Stimulated activated CD4-positive, alpha-beta T cell treated with anti-CD3 and anti-CD28 coated beads, Interleukin-1b, Interleukin-23, amount 100 ng/mL, for 48 hours (primary cell): ENCODE measurements around the gene NDUFAF2.
"Not testable (repeated sequence)": the region's sequence is repeated elsewhere in the genome, so short reads cannot be mapped to it uniquely, and the experiment has no call there.

Experiments used
- DNase-seq: peaks from one replicate; pipeline ENCODE4 v3.0.0-alpha.2; 2020

The NDUFAF2 gene

DNA sequence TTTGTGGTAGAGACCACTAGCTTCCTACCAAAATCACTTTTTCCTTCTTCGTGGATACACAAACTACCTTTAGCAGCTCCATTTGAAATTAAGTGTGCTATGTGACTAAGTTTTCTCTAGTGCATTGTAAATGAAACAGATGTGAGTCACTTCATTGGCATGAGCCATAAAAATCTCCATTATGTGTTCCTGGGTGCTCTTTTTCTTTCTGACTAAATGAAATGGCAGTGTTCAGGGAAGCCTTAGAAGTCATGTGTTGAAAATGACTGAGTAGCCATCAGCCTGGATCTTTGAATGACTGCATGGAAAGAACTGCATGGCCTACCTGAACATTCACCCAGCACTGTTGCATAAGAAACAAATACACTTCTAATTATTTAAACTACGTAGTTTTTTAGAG, 107.9 kb downstream of the NDUFAF2 start:
- peak; percentile 1 for DNase-seq

GRCh38 chr5:61053937-61054336, 108.9 kb downstream of the NDUFAF2 start:
- no peak for DNase-seq

DNA sequence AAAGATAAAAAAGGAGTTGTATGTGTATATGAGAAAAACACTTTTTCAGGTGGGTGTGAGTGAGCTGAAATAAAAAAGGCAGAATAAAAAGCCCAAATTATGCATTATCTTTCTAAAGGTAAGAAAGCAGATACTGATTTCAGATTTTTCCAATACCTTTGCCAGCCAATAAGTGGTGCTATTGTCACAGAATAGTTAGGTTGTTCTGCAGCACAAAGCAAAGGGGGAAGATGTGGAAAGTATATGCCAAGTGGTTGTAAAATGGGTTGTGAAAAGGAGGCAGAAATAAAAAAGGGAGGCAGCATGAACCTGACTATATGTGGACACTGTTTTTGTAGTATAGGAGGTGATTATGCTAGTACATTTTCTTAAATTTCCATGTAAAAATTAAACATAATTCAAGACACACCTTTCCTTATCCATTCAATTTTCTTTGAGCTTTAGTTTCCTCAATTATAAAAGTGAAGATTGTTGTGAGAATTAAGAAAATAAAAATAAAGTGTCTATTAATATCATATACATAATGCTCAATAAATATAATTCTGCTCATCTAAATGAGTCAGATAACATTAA, 110.5 kb downstream of the NDUFAF2 start:
- DNase-seq: no peak

GRCh38 chr5:61059499-61059898, 114.5 kb downstream of the NDUFAF2 start:
- DNase-seq: no peak

DNA sequence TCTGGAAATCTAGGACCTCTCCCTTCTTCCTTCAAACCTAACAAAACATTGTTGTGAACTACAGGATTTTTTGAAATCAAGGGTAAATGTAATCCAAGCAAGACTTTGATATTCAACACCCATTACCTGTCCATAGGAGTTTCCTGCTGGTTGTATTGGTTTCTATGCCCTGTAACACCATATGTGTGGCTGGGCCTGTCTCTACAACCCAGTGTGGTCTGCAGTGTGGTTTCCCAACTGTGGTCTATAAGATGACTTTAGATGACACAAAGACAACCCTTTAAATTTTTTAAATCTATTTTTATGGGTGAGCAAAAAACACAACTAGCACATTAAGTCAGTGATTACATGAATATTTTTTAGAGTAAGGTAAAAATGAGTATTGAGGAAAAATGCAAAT, 124.1 kb downstream of the NDUFAF2 start:
- DNase-seq: no peak

DNA sequence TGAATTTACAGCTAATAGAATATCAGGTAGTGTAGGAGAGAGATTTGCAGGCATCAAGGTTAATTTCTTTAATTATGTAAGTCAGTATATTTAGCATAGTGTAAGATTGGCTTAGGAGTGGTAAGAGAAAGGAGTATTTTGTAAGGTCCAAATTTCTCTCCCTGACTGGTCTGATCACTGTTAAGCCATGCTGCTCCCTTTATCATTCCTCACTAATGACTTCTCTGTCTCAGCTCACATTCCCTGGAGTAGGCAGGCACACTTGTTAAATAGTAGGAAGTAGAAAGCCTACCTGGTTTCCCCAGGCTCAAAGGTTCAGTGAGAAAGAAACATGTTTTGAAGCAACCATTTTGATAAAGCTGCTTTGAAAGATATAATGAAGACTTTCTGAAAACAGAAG, 126.5 kb downstream of the NDUFAF2 start:
- no peak for DNase-seq

- DNase-seq: no peak
These were observed 131.6 kb downstream of the NDUFAF2 start for GRCh38 chr5:61076626-61077025.

DNA sequence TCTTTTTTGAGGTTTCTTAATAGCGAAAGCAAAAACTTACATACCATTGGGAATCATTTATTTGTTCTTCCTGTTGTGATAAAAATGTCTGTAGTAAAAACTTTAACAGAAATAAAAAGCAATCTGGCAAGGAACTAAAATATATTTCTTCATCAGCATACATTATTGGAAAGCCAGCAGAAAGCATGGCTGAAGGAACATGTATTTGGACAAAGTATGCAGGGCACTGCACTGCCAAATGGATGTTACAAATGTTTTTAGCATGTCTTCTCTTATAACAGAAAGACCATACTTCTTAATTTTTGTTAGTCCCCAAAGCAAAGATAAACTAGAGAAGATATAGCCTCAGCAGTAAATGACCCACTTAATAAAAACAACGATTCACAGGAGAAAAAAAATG, 136.7 kb downstream of the NDUFAF2 start:
- DNase-seq: no peak

GRCh38 chr5:61082516-61083280, 137.7 kb downstream of the NDUFAF2 start:
- DNase-seq: no peak

- no peak for DNase-seq
These were observed 139.7 kb downstream of the NDUFAF2 start for GRCh38 chr5:61084658-61085057.

- DNase-seq: no peak
These were observed 140.9 kb downstream of the NDUFAF2 start for GRCh38 chr5:61085885-61086284.

- DNase-seq: no peak
These were observed 142.9 kb downstream of the NDUFAF2 start for GRCh38 chr5:61087921-61088320.

GRCh38 chr5:61089351-61089750, 144.3 kb downstream of the NDUFAF2 start:
- DNase-seq: no peak

DNA sequence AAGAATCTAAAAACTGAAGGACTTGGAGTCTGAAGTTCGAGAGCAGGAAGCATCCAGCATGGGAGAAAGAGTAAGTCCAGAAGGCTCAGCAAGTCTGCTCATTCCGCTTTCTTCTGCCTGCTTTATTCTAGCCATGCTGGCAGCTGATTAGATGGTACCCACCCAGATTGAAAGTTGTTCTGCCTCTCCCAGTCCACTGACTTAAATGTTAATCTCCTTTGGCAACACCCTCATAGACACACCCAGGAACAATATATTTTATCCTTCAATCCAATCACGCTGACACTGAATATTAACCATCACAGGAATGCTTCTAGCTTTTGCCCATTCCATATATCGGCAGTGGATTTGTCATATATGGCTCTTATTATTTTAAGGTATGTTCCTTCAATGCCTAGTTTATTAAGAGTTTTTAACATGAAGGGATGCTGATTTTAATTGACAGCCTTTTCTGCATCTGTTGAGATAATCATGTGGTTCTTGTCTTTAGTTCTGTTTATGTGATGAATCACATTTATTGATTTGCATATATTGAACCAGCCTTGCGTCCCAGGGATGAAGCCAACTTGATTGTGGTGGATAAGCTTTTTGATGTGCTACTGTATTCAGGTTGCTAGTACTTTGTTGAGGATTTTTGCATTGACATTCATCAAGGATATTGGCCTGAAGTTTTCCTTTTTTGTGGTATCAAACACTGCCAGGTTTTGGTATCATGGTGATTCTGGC, 148.2 kb downstream of the NDUFAF2 start:
- DNase-seq: not testable (repeated sequence)

- DNase-seq: no peak
These were observed 152.5 kb downstream of the NDUFAF2 start for GRCh38 chr5:61097465-61097864.

- DNase-seq: no peak
These were observed 153.4 kb downstream of the NDUFAF2 start for GRCh38 chr5:61098251-61098995.

GRCh38 chr5:61100437-61100836, 155.4 kb downstream of the NDUFAF2 start:
- DNase-seq: no peak

DNA sequence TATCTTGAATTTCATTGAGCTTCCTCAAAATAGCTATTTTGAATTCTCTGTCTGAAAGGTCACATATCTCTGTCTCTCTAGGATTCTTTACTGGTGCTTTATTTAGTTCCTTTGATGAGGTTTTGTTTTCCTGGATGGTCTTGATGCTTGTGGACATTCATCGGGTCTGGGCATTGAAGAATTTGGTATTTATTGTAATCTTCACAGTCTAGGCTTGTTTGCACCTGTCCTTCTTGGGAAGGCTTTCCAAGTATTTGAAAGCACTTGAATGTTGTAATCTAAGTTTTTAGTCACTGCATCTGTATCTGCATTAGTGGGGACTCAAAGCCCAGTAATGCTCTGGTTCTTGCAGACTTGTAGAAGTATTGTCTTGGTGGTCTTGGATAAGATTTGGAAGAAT, 169.4 kb downstream of the NDUFAF2 start:
- no peak for DNase-seq

DNA sequence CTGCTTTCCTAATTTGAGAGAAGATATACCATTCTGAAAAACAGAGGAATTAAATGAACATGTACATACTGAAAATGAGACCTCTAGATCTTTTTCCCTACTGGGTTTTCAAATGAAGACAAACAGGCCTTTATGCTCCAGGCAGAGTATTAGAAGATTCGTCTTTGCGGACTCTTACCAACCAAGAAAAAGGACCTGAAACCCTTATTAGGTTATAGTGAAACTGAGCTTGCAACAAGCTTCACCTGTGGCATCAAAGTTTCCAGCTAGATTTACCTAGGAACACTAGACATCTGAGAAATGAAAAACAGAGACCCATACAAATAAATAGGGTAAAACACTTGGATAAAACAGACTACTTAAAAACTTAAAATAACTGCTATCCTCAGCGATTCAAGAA, 171.0 kb downstream of the NDUFAF2 start:
- DNase-seq: no peak

DNA sequence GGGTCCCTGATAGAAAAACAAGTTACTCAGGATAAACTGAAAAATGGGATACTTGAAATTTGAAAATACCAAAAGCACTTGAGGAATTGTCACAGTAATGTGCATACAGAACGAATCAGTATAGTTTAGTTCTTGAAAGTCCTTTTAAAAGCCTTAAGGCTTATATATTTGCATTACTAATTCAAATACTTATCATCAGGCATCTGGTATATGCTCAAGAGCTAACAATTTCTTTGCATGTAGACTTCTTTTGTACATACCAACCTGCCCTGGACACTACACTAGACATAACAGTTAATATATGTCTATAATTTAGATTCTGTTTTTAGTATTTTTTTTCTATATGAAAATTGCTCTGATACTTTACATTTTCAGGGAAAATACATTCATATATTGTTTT, 174.1 kb downstream of the NDUFAF2 start:
- DNase-seq: no peak

DNA sequence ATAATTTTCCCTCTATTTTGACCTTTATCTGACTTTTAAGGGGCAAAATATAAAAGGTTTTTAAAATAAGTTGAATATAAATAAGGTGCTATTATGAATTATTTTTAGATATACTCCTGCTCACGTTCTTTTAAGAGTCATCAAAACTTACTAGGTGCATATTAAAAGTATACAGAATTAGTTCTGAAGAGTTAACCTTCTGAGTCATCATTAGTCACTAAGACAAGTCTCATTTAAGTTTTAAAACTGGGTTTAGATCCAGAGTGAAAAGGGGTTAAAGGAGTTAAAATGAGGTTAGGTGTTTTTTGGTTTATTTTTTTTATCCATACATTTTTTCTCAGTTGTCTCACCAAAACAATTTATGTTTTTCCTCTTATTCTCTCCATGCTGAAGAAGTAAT, 175.5 kb downstream of the NDUFAF2 start:
- no peak for DNase-seq

GRCh38 chr5:61123145-61123544, 178.1 kb downstream of the NDUFAF2 start:
- DNase-seq: no peak

GRCh38 chr5:61130289-61130688, 185.3 kb downstream of the NDUFAF2 start:
- DNase-seq: no peak
